Tibial nerve (tissue), 4 donors: ENCODE measurements around the gene ANKRD44. TPM values are rescaled to one million over a fixed set of nuclear protein-coding genes. Genes with fewer than 3 reads are reported as not detected.

Experiments used
- DNase-seq, 2 donors: peaks; one replicate each; pipeline ENCODE4 v3.0.0-alpha.2; 2019; ENCODE audit warnings: low spot score in 2 of 2
- H3K27ac ChIP-seq, 4 donors: fragments of 200-600 bp; sonication (generic) in 3 of 4; one replicate each; pipeline ENCODE4 v1.5.1; 2017 to 2019; ENCODE audit warnings: mild to moderate bottlenecking in 1 of 4
- H3K27me3 ChIP-seq, 2 donors: fragments of 200-600 bp; sonication (generic) in 1 of 2; one replicate each; pipeline versions ENCODE4 v1.5.1 to v1.6.0; 2017 to 2019
- H3K36me3 ChIP-seq, 3 donors: fragments of 200-600 bp; sonication (generic); one replicate each; pipeline ENCODE4 v1.5.1; 2018 to 2019
- H3K4me1 ChIP-seq, 4 donors: fragments of 200-600 bp; sonication (generic) in 3 of 4; one replicate each; pipeline ENCODE4 v1.5.1; 2017 to 2019
- H3K4me3 ChIP-seq, 4 donors: fragments of 200-600 bp; sonication (generic) in 3 of 4; one replicate each; pipeline ENCODE4 v1.5.1; 2017 to 2019; ENCODE audit warnings: mild to moderate bottlenecking in 1 of 4, moderate library complexity in 1 of 4
- H3K9me3 ChIP-seq, 4 donors: fragments of 200-600 bp; sonication (generic) in 3 of 4; one replicate each; pipeline ENCODE4 v1.5.1; 2017 to 2019
- CTCF ChIP-seq, 5 experiments: fragments of 200-600 bp in 3 of 5; fragments of 450-650 bp in 2 of 5; sonication (generic) in 3 of 5; IDR thresholded peaks; one replicate each; pipeline ENCODE4 v1.5.1; 2016 to 2019; ENCODE audit warnings: antibody characterized with exemption in 5 of 5, mild to moderate bottlenecking in 3 of 5, moderate library complexity in 2 of 5
- EP300 ChIP-seq, 2 donors: sonication (generic); formaldehyde crosslinking; IDR thresholded peaks; one replicate each; pipeline ENCODE4 v1.6.1; 2017; ENCODE audit warnings: antibody characterized with exemption in 2 of 2, mild to moderate bottlenecking in 1 of 2
- POLR2A ChIP-seq, 2 donors: fragments of 450-650 bp; IDR thresholded peaks; one replicate each; pipeline ENCODE4 v1.6.1; 2017; ENCODE audit warnings: antibody characterized with exemption in 2 of 2, mild to moderate bottlenecking in 2 of 2, moderate library complexity in 2 of 2
- WGBS, 2 donors: methylation state at CpG; one replicate each; pipeline ENCODE4 v1.1.5; 2018; 5-methylcytosine and 5-hydroxymethylcytosine counted together
- total RNA-seq, 4 donors: library from RNA; depleted of rRNA; stranded (reverse); fragments of >200 nt; gene quantifications; one replicate each; pipeline ENCODE4 v1.1.0, GENCODE V29; 2016

Gene ANKRD44
- total RNA-seq, 4 donors from 2014 or later = 28.5 to 48.9 (median 41.5) TPM

GRCh38 chr2:197268786-197269584 lies 41.6 kb downstream of the ANKRD44 start:
- Histone ChIP-seq H3K4me3 (no peak overlapping the region), H3K9me3 (no peaks in the 10 kb centered on the region), H3K36me3 (no peaks in the 10 kb centered on the region), H3K27ac (no peak overlapping the region), H3K4me1 (peaks cover 0 to 19% (median 6%) of the 10 kb centered on the region in 4 donors), H3K27me3 (no peaks in the 10 kb centered on the region)
- DNase-seq = no peak
- 72 to 79% methylated on average over 7 of the region's 7 CpGs for WGBS, 2 donors
- TF ChIP-seq EP300 (IDR thresholded peaks at IDR 0.05) = no peak
- TF ChIP-seq CTCF (IDR thresholded peaks at IDR 0.05) = no peak
- TF ChIP-seq POLR2A (IDR thresholded peaks at IDR 0.05) = no peak

GRCh38 chr2:197266477-197266876 lies 44.1 kb downstream of the ANKRD44 start:
- H3K27me3 ChIP-seq = no peaks in the 10 kb centered on the region
- H3K4me3 ChIP-seq = no peak overlapping the region
- DNase-seq = no peak
- H3K27ac ChIP-seq = peak overlapping the region in 1 of 4 donors; percentile 34
- H3K4me1 ChIP-seq = peaks cover 0 to 27% (median 14%) of the 10 kb centered on the region in 4 donors
- H3K9me3 ChIP-seq = no peaks in the 10 kb centered on the region
- H3K36me3 ChIP-seq = no peaks in the 10 kb centered on the region
- TF ChIP-seq EP300 (IDR thresholded peaks at IDR 0.05) (no peak), POLR2A (IDR thresholded peaks at IDR 0.05) (no peak), CTCF (IDR thresholded peaks at IDR 0.05) (no peak)
- WGBS, 2 donors = 77 to 79% methylated on average over 3 of the region's 3 CpGs

- H3K36me3 ChIP-seq = no peaks in the 10 kb centered on the region
- H3K9me3 ChIP-seq = no peaks in the 10 kb centered on the region
These were observed 44.7 kb downstream of the ANKRD44 start for GRCh38 chr2:197265924-197266323.

GRCh38 chr2:197265036-197265435 lies 45.5 kb downstream of the ANKRD44 start:
- Histone ChIP-seq H3K36me3 (no peaks in the 10 kb centered on the region), H3K4me1 (peaks cover 0 to 27% (median 13%) of the 10 kb centered on the region in 4 donors), H3K9me3 (no peaks in the 10 kb centered on the region), H3K27me3 (no peaks in the 10 kb centered on the region), H3K4me3 (no peak overlapping the region), H3K27ac (no peak overlapping the region)
- WGBS, 2 donors = 84 to 87% methylated on average over 4 of the region's 4 CpGs
- TF ChIP-seq POLR2A (IDR thresholded peaks at IDR 0.05) (no peak), EP300 (IDR thresholded peaks at IDR 0.05) (no peak), CTCF (IDR thresholded peaks at IDR 0.05) (no peak)
- DNase-seq = no peak

More at GRCh38 chr2:197265924-197266323, 44.7 kb downstream of the ANKRD44 start:
- H3K27ac ChIP-seq = peak overlapping the region in 1 of 4 donors; percentile 34
- DNase-seq = no peak
- H3K4me3 ChIP-seq = no peak overlapping the region
- H3K27me3 ChIP-seq = no peaks in the 10 kb centered on the region
- no peak for TF ChIP-seq CTCF (IDR thresholded peaks at IDR 0.05)
- no peak for TF ChIP-seq EP300 (IDR thresholded peaks at IDR 0.05)
- TF ChIP-seq POLR2A (IDR thresholded peaks at IDR 0.05) = no peak
- peaks cover 0 to 27% (median 14%) of the 10 kb centered on the region in 4 donors for H3K4me1 ChIP-seq
- 84 to 88% methylated on average over 5 of the region's 5 CpGs for WGBS, 2 donors

GRCh38 chr2:197264332-197264731 lies 46.2 kb downstream of the ANKRD44 start:
- no peaks in the 10 kb centered on the region for H3K36me3 ChIP-seq
- WGBS, 2 donors = 68 to 74% methylated on average over 5 of the region's 5 CpGs
- H3K27me3 ChIP-seq = no peaks in the 10 kb centered on the region
- H3K27ac ChIP-seq = no peak overlapping the region
- H3K4me3 ChIP-seq = no peak overlapping the region
- H3K4me1 ChIP-seq = peaks cover 0 to 20% (median 10%) of the 10 kb centered on the region in 4 donors
- TF ChIP-seq EP300 (IDR thresholded peaks at IDR 0.05) = no peak
- TF ChIP-seq CTCF (IDR thresholded peaks at IDR 0.05) = no peak
- TF ChIP-seq POLR2A (IDR thresholded peaks at IDR 0.05) = no peak
- no peaks in the 10 kb centered on the region for H3K9me3 ChIP-seq
- DNase-seq = no peak
